Measurements from ENCODE around the gene TNP2.
"Not testable (repeated sequence)": the region's sequence is repeated elsewhere in the genome, so short reads cannot be mapped to it uniquely, and the experiment has no call there.

The TNP2 gene

GRCh38 chr16:11298143-11298900 lies 29.2 kb upstream of the TNP2 start:
- peak overlapping the region; percentile 62 for H3K27ac ChIP-seq (ENCODE audit: low read depth, low read length)
- no peaks in the 10 kb centered on the region for H3K9me3 ChIP-seq (ENCODE audit: low read length)
- H3K27me3 ChIP-seq (ENCODE audit: control insufficient read depth in 1 of 2, insufficient read depth in 2 of 2, low read length in 2 of 2): no peaks in the 10 kb centered on the region
- no peaks in the 10 kb centered on the region for H3K36me3 ChIP-seq (ENCODE audit: insufficient read depth, low read length)
- peaks cover 15% of the 10 kb centered on the region for H3K4me1 ChIP-seq (ENCODE audit: insufficient read depth, low read length)
- H3K4me3 ChIP-seq (ENCODE audit: low read depth in 1 of 2, low read length in 2 of 2): no peak overlapping the region
- no peak overlapping the region for H3K9ac ChIP-seq (ENCODE audit: low read length)

GRCh38 chr16:11297492-11298142 lies 28.5 kb upstream of the TNP2 start:
- H3K4me1 ChIP-seq (ENCODE audit: insufficient read depth, low read length): peaks cover 15% of the 10 kb centered on the region
- peak overlapping the region in 1 of 2 donors; percentile 29 for H3K4me3 ChIP-seq (ENCODE audit: low read depth in 1 of 2, low read length in 2 of 2)
- H3K36me3 ChIP-seq (ENCODE audit: insufficient read depth, low read length): no peaks in the 10 kb centered on the region
- no peak overlapping the region for H3K9ac ChIP-seq (ENCODE audit: low read length)
- peak overlapping the region; percentile 62 for H3K27ac ChIP-seq (ENCODE audit: low read depth, low read length)
- H3K9me3 ChIP-seq (ENCODE audit: low read length): no peaks in the 10 kb centered on the region
- H3K27me3 ChIP-seq (ENCODE audit: control insufficient read depth in 1 of 2, insufficient read depth in 2 of 2, low read length in 2 of 2): no peaks in the 10 kb centered on the region

DNA sequence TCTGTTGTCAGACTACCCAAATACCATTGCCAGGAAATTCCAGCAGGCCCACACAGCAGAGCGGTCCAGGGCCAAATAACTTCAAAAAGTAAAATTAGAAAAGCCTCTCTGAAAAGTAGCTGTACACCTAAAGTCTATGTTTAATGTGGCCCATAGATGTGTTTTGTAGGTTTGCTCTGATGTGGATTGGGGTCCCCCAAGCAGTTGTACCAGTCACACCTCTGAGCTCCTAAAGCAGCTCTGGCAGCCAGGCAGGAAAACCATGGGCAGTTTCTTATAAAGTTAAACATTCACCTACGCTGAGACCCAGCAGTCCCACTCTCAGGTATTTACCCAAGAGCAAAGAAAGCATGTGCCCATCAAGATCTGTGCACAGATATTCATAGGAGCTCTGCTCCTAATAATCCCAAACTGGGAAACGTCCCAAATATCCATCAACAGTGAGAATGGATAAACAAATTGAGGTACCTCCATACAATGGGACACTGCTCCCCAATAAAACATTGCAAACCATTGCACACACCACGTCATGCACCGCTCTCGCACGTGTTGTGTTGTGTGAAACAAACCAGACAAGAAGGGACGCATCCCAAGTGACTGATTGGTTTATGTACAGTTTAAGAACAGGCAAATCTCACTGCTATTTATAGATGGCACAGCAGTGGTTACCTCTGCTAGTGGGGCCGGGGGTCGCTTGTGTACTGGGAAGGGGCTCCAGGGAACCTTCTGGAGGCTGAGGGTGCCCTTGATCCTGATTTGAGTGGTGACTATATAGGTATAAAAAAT lies 27.8 kb upstream of the TNP2 start:
- peaks cover 15% of the 10 kb centered on the region for H3K4me1 ChIP-seq (ENCODE audit: insufficient read depth, low read length)
- no peaks in the 10 kb centered on the region for H3K9me3 ChIP-seq (ENCODE audit: low read length)
- no peak overlapping the region for H3K9ac ChIP-seq (ENCODE audit: low read length)
- H3K36me3 ChIP-seq (ENCODE audit: insufficient read depth, low read length): no peaks in the 10 kb centered on the region
- no peaks in the 10 kb centered on the region for H3K27me3 ChIP-seq (ENCODE audit: control insufficient read depth in 1 of 2, insufficient read depth in 2 of 2, low read length in 2 of 2)
- peak overlapping the region in 1 of 2 donors; percentile 29 for H3K4me3 ChIP-seq (ENCODE audit: low read depth in 1 of 2, low read length in 2 of 2)
- no peak overlapping the region for H3K27ac ChIP-seq (ENCODE audit: low read depth, low read length)

DNA sequence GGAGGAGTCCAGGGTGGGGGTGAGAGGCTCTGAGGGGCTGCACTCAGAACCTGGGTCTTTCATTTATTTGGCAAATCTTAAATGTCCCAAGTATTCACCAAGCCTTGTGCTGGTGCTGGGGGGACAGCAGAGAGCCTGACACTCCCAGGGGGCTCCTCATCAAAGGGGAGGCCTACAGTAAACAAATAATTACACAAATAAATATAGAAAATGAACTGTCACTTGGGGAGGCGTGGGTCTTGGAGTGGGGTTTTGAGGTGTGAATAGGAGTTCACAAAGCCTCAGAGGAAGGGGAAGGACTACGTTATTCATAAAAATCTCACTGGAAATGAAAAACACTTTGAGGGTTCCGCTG lies 27.2 kb upstream of the TNP2 start:
- no peaks in the 10 kb centered on the region for H3K36me3 ChIP-seq (ENCODE audit: insufficient read depth, low read length)
- H3K4me3 ChIP-seq (ENCODE audit: low read depth in 1 of 2, low read length in 2 of 2): no peak overlapping the region
- no peaks in the 10 kb centered on the region for H3K9me3 ChIP-seq (ENCODE audit: low read length)
- H3K27me3 ChIP-seq (ENCODE audit: control insufficient read depth in 1 of 2, insufficient read depth in 2 of 2, low read length in 2 of 2): no peaks in the 10 kb centered on the region
- H3K27ac ChIP-seq (ENCODE audit: low read depth, low read length): no peak overlapping the region
- H3K4me1 ChIP-seq (ENCODE audit: insufficient read depth, low read length): peaks cover 15% of the 10 kb centered on the region
- no peak overlapping the region for H3K9ac ChIP-seq (ENCODE audit: low read length)

- no peak overlapping the region for H3K27ac ChIP-seq (ENCODE audit: low read depth, low read length)
- H3K27me3 ChIP-seq (ENCODE audit: control insufficient read depth in 1 of 2, insufficient read depth in 2 of 2, low read length in 2 of 2): no peaks in the 10 kb centered on the region
- H3K4me1 ChIP-seq (ENCODE audit: insufficient read depth, low read length): peaks cover 15% of the 10 kb centered on the region
- no peaks in the 10 kb centered on the region for H3K36me3 ChIP-seq (ENCODE audit: insufficient read depth, low read length)
- H3K9ac ChIP-seq (ENCODE audit: low read length): no peak overlapping the region
- no peaks in the 10 kb centered on the region for H3K9me3 ChIP-seq (ENCODE audit: low read length)
- no peak overlapping the region for H3K4me3 ChIP-seq (ENCODE audit: low read depth in 1 of 2, low read length in 2 of 2)
Measured at GRCh38 chr16:11295672-11296071, 26.5 kb upstream of the TNP2 start.

DNA sequence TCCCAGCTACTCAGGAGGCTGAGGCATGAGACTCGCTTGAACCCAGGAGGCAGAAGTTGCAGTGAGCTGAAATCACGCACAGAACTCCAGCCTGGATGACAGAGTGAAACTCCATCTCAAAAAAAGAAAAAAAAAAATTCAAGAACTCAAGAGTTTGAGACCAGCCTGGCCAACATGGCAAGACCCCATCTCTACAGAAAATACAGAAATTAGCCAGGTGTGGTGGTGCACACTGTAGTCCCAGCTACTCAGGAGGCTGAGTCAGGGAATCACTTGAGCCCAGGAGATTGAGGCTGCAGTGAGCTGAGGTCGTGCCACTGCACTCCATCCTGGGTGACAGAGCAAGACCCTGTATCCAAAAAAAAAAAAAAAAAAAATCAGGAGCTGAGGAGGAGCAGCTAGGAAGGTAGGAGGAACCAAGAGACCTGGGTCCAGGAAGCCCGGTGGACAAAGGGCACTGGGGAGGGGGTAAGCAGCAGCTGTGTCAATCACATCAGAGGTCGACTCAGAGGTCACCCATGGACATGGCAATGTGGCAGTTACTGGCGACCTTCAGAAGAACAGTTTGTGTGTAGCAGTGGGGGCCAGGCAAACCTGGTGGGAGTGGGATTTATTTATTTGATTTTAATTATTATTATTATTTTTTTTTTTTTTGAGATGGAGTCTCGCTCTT lies 23.1 kb upstream of the TNP2 start:
- H3K9ac ChIP-seq (ENCODE audit: low read length): no peak overlapping the region
- H3K36me3 ChIP-seq (ENCODE audit: insufficient read depth, low read length): no peaks in the 10 kb centered on the region
- no peak overlapping the region for H3K4me3 ChIP-seq (ENCODE audit: low read depth in 1 of 2, low read length in 2 of 2)
- H3K27ac ChIP-seq (ENCODE audit: low read depth, low read length): no peak overlapping the region
- H3K4me1 ChIP-seq (ENCODE audit: insufficient read depth, low read length): peaks cover 7% of the 10 kb centered on the region
- H3K9me3 ChIP-seq (ENCODE audit: low read length): no peaks in the 10 kb centered on the region
- H3K27me3 ChIP-seq (ENCODE audit: control insufficient read depth in 1 of 2, insufficient read depth in 2 of 2, low read length in 2 of 2): no peaks in the 10 kb centered on the region

DNA sequence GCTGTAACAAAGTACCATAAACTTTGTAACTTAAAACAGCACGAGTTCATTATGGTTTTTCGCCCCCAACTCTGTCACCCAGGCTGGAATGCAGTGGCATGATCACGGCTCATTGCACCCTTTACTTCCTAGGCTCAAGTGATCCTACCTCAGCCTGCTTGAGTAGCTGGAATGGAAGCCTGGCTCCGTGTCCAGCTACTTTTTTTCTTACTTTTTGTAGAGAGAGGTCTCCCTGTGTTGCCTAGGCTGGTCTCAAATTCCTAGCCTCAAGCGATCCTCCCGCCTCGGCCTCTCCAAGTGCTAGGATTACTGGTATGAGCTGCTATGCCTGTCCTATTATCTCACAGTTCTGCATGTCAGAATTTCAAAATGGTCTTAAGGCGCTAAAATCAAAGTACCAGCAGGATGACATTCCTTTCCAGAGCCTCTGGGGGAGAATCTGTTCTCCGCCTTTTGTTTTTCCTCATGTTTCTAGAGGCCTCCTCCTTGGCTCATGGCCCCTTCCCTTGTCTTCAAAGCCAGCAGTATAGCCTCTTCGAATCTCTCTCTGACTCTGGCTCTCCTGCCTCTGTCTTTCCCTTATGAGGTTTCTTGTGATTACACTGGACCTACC lies 22.1 kb upstream of the TNP2 start:
- Histone ChIP-seq H3K9me3 (ENCODE audit: low read length) (no peaks in the 10 kb centered on the region), H3K36me3 (ENCODE audit: insufficient read depth, low read length) (no peaks in the 10 kb centered on the region), H3K27ac (ENCODE audit: low read depth, low read length) (no peak overlapping the region), H3K9ac (ENCODE audit: low read length) (no peak overlapping the region), H3K4me3 (ENCODE audit: low read depth in 1 of 2, low read length in 2 of 2) (no peak overlapping the region), H3K4me1 (ENCODE audit: insufficient read depth, low read length) (no peaks in the 10 kb centered on the region), H3K27me3 (ENCODE audit: control insufficient read depth in 1 of 2, insufficient read depth in 2 of 2, low read length in 2 of 2) (no peaks in the 10 kb centered on the region)

GRCh38 chr16:11290102-11290893 lies 21.2 kb upstream of the TNP2 start:
- Histone ChIP-seq H3K27me3 (ENCODE audit: control insufficient read depth in 1 of 2, insufficient read depth in 2 of 2, low read length in 2 of 2) (no peaks in the 10 kb centered on the region), H3K9me3 (ENCODE audit: low read length) (no peaks in the 10 kb centered on the region), H3K4me3 (ENCODE audit: low read depth in 1 of 2, low read length in 2 of 2) (no peak overlapping the region), H3K36me3 (ENCODE audit: insufficient read depth, low read length) (no peaks in the 10 kb centered on the region), H3K9ac (ENCODE audit: low read length) (no peak overlapping the region), H3K4me1 (ENCODE audit: insufficient read depth, low read length) (no peaks in the 10 kb centered on the region), H3K27ac (ENCODE audit: low read depth, low read length) (no peak overlapping the region)

DNA sequence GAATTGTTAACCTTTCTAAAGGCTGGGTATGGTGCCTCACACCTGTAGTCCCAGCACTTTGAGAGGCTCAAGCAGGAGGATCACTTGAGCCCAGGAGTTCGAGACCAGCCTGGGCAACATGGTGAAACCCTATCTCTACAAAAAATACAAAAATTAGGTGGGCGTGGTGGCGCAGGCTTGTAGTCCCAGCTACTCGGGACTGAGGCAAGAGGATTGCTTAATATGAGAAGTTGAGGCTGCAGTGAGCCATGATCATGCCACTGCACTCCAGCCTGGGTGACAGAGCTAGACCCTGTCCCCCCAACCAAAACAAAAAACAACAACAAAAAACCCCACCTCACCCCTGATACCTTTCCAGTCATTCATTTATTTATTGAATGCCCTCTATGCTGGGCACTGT lies 20.6 kb upstream of the TNP2 start:
- not testable (repeated sequence) for H3K4me3 ChIP-seq (ENCODE audit: low read depth in 1 of 2, low read length in 2 of 2); H3K4me1 ChIP-seq (ENCODE audit: insufficient read depth, low read length); H3K36me3 ChIP-seq (ENCODE audit: insufficient read depth, low read length); H3K9ac ChIP-seq (ENCODE audit: low read length); H3K9me3 ChIP-seq (ENCODE audit: low read length); H3K27ac ChIP-seq (ENCODE audit: low read depth, low read length); H3K27me3 ChIP-seq (ENCODE audit: control insufficient read depth in 1 of 2, insufficient read depth in 2 of 2, low read length in 2 of 2)

GRCh38 chr16:11289202-11289601 lies 20.1 kb upstream of the TNP2 start:
- Histone ChIP-seq H3K27ac (ENCODE audit: low read depth, low read length) (no peak overlapping the region), H3K4me1 (ENCODE audit: insufficient read depth, low read length) (no peaks in the 10 kb centered on the region), H3K9me3 (ENCODE audit: low read length) (no peaks in the 10 kb centered on the region), H3K9ac (ENCODE audit: low read length) (no peak overlapping the region), H3K27me3 (ENCODE audit: control insufficient read depth in 1 of 2, insufficient read depth in 2 of 2, low read length in 2 of 2) (no peaks in the 10 kb centered on the region), H3K4me3 (ENCODE audit: low read depth in 1 of 2, low read length in 2 of 2) (no peak overlapping the region), H3K36me3 (ENCODE audit: insufficient read depth, low read length) (no peaks in the 10 kb centered on the region)
